Subcutaneous adipose tissue (tissue), 4 donors: ENCODE data around the gene RAPGEF5. TPM values are rescaled to one million over a fixed set of nuclear protein-coding genes. Genes with fewer than 3 reads are reported as not detected.

ENCODE experiments used
- total RNA-seq, 4 donors: library from RNA; depleted of rRNA; stranded (reverse); fragments of >200 nt; gene quantifications; one replicate each; pipeline ENCODE4 v1.1.0, GENCODE V29; 2016
- TF ChIP-seq, protein P1 (sequence below): fragments of 450-650 bp; IDR thresholded peaks from one replicate; pipeline ENCODE4 v1.5.1; 2016; ENCODE audit warnings: low read depth, mild to moderate bottlenecking, control low read depth, antibody characterized with exemption, moderate library complexity

RAPGEF5 gene
- total RNA-seq, 4 donors from 2014 or later, result 19.7 to 96.2 (median 63.1) TPM

DNA sequence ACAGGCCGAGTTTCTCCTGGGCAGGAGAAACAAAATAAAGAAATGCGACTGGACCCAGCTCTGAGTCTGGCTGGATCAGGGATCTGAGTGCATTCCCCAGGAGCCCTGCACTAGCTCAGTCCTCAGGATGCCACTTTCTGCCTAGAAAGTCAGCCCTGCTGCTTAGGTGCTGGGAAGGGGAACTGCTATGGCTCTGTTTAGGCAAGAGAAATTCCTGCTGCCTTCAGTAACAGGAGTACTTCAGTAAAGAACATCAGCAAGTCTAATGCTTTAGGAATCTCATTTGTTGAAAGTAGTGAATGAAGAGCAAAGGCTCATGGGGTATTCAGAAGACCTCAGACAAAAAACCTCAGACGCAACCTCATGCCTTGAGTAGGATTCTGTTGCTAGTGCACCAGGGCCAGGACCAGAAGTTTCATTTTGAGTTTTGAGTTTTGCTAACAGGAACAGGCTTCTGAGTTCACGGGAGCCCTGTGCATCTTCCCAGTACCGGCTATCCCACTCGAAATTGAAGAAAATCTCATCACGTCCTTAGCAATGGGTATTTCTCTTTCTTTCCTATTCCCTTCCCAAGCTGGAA, 240.4 kb downstream of the RAPGEF5 start:
- TF ChIP-seq, protein P1, sequence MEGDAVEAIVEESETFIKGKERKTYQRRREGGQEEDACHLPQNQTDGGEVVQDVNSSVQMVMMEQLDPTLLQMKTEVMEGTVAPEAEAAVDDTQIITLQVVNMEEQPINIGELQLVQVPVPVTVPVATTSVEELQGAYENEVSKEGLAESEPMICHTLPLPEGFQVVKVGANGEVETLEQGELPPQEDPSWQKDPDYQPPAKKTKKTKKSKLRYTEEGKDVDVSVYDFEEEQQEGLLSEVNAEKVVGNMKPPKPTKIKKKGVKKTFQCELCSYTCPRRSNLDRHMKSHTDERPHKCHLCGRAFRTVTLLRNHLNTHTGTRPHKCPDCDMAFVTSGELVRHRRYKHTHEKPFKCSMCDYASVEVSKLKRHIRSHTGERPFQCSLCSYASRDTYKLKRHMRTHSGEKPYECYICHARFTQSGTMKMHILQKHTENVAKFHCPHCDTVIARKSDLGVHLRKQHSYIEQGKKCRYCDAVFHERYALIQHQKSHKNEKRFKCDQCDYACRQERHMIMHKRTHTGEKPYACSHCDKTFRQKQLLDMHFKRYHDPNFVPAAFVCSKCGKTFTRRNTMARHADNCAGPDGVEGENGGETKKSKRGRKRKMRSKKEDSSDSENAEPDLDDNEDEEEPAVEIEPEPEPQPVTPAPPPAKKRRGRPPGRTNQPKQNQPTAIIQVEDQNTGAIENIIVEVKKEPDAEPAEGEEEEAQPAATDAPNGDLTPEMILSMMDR, result no peak

DNA sequence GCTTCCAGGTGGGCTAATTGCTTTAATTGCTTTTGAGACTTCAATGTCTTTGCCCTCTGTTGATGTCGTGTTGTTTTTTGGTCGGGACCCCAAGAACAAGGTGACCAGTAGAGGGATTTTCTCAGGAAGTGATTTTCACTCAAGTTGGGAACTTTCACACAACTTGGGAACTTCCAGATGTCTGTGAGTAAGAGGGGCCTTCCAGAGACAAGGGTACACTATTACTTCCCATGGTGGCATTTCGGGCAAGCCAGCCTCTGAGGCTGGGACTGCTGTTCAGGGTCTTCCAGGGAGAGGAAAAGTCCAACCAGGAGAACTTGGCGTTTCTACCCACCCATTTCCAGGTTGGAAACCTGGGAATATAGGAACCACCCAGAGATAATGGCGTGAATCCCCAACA, 241.3 kb downstream of the RAPGEF5 start:
- TF ChIP-seq, protein P1, result no peak

DNA sequence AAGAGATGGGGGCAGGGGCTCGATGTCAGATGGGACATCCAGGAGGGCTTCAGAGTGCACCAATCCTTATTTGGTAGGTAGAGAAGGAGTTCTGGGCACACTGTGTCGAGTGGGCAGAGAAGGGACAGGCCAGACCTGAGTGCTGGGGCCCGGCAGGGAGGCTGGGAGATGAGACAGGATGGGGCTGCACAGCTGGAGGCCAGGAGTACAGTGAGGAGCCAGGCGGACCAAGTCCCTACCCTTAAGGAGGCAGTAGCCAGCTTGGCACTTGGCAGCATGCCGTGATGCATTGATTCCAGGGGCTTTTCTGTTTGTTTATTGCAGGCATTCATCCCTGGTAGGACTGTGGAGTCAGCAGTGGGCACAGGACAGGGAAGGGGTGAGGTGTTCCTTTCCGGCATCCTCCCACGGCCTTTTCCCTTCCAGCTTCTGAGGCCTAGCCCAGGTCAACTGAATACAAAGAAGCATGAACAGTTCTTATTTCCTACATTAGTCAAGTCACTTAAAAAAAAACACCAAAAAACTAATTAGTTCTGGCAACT, 242.4 kb downstream of the RAPGEF5 start:
- TF ChIP-seq, protein P1, result no peak

DNA sequence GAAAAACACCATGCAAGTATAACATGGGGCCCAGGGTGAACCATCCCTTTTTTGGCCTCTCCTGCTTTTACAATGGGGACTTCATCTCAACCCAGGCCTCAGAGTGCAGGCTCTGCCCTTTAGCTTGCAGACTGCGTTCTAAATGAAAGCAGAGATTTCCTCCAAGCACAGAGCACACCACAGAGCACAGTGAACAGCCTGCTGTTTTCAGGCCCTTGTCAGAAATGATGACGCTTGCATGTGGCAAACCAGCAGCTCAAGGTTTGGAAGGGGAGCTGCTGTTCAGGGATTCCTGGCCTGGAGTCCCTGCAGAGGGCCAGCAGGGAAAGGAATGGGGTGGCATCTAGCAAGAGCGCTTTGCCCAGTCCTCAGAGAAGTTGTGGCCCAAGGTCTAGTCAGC, 243.9 kb downstream of the RAPGEF5 start:
- TF ChIP-seq, protein P1, result no peak

DNA sequence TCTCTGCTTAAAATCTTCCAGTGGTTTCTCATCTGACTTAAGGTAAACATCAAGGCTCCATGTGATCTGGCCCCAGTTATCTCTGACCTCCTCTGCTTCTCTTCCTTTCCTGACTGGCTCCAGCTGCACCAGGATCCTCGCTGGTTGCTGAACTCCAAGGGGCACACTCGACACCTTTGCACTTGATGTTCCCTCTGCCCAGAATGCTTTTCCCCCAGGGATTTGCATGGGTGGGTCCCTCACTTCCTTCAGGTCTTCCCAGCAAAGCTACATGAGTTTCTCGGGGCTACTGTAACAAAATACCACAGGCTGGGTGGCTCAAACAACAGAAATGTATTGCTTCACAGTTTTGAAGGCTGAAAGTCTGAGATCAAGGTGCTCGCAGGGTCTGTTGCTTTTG, 245.3 kb downstream of the RAPGEF5 start:
- TF ChIP-seq, protein P1, result no peak

DNA sequence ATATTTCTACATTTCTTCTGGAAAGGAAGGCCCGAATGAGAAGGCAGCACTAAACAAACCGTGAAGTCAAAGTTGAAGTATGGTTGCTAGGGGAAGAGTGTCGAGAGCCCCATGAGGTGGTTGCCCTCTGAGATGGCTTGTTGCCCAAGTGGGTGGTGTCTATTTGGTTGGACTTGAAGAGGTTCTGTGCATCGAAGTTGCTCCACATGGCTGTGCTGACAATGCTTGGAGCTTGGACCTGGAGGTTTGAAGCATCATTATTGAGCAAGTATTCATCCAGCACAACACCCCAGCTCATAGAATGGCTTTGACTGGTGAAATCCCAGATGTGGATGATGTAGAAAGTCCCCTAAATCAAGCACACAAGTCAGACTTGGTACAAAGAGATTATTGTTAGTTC, 246.1 kb downstream of the RAPGEF5 start:
- TF ChIP-seq, protein P1, result no peak

DNA sequence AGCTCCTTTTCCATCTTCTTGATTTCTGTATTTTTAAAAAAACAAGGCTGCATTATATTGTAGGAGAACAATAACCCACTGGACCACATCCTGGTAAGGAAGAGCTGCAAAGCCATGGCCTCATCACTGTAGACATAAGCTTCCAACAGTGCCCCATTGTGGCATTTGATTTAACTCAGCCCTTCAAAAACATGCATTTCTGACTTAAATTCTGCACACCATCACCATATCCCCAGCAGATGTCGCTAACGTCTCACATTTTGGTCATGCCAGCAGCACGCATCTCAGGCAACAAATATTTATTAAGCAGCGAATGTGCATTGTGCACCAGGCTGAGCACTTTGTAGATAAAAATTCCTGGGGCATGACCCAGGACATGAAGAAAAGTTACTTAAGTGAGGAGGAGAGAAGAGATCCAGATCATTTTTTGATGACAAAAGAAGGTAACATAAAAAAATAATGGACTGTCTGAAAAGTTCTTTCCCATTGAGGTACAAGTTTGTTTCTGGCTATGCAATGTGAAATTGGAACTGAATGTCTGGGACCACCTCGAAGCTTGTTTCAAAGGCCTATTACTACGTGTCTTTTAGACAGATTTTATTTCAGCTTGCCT, 246.6 kb downstream of the RAPGEF5 start:
- TF ChIP-seq, protein P1, result no peak
